GM23338 (cell line): ENCODE measurements around the gene LAS1L. TPM values are rescaled to one million over a fixed set of nuclear protein-coding genes. Genes with fewer than 3 reads are reported as not detected.

Source experiments
- ATAC-seq: fragments of 200-7000 bp; cut with Tn5 transposase; 3 replicates; pipeline ENCODE4 v1.9.1; 2020
- DNase-seq: peaks from one replicate; pipeline ENCODE4 v3.0.0-alpha.2; 2015; ENCODE audit warnings: low spot score
- H2AFZ ChIP-seq: fragments of 200-600 bp; sonication (generic); 2 replicates; pipeline ENCODE4 v1.8.0; 2016; ENCODE audit warnings: antibody characterized with exemption, mild to moderate bottlenecking, moderate library complexity
- H3F3A ChIP-seq: fragments of 200-600 bp; sonication (generic); replicated peaks from 2 replicates; pipeline ENCODE4 v1.8.0; 2017; ENCODE audit warnings: antibody characterized with exemption, mixed run types, low read depth
- H3K27ac ChIP-seq: fragments of 200-600 bp; sonication (generic); 2 replicates; pipeline ENCODE4 v1.6.1; 2016; ENCODE audit warnings: low read depth
- H3K27me3 ChIP-seq: fragments of 200-600 bp; sonication (generic); 2 replicates; pipeline ENCODE4 v1.8.0; 2016; ENCODE audit warnings: mild to moderate bottlenecking, mixed run types, moderate library complexity; ENCODE audit not compliant: insufficient read depth
- H3K36me3 ChIP-seq: fragments of 200-600 bp; sonication (generic); 2 replicates; pipeline ENCODE4 v1.8.0; 2016; ENCODE audit warnings: mild to moderate bottlenecking; ENCODE audit not compliant: insufficient read depth
- H3K4me1 ChIP-seq: fragments of 200-600 bp; sonication (generic); 2 replicates; pipeline ENCODE4 v1.8.0; 2016; ENCODE audit warnings: mild to moderate bottlenecking, moderate library complexity; ENCODE audit not compliant: insufficient read depth
- H3K4me2 ChIP-seq: fragments of 200-600 bp; sonication (generic); 2 replicates; pipeline ENCODE4 v1.7.1; 2017; ENCODE audit warnings: mixed run types
- H3K4me3 ChIP-seq: fragments of 200-600 bp; sonication (generic); 2 replicates; pipeline ENCODE4 v1.6.1; 2016; ENCODE audit warnings: mixed run types
- H3K79me2 ChIP-seq: fragments of 200-600 bp; sonication (generic); replicated peaks from 2 replicates; pipeline ENCODE4 v1.8.0; 2017; ENCODE audit warnings: mild to moderate bottlenecking; ENCODE audit not compliant: insufficient read depth
- H3K9me2 ChIP-seq: fragments of 200-600 bp; sonication (generic); 2 replicates; pipeline ENCODE4 v1.8.0; 2017; ENCODE audit not compliant: insufficient read depth
- H4K20me1 ChIP-seq: fragments of 200-600 bp; sonication (generic); replicated peaks from 2 replicates; pipeline ENCODE4 v1.8.0; 2017; ENCODE audit warnings: mild to moderate bottlenecking; ENCODE audit not compliant: insufficient read depth
- H3K27ac Mint-ChIP-seq: 2 replicates; pipeline ENCODE4 v1.8.0; 2020; ENCODE audit warnings: inconsistent platforms, mild to moderate bottlenecking, moderate library complexity, mixed read lengths
- H3K27me3 Mint-ChIP-seq: 3 replicates; pipeline ENCODE4 v1.8.0; 2022; ENCODE audit warnings: low read depth, mild to moderate bottlenecking, moderate library complexity, mixed read lengths, inconsistent platforms; ENCODE audit not compliant: insufficient read depth, poor library complexity
- H3K36me3 Mint-ChIP-seq: 3 replicates; pipeline ENCODE4 v1.8.0; 2021; ENCODE audit warnings: low read depth, mild to moderate bottlenecking, inconsistent platforms, moderate library complexity, mixed read lengths
- H3K4me1 Mint-ChIP-seq: 3 replicates; pipeline ENCODE4 v1.8.0; 2020; ENCODE audit warnings: mild to moderate bottlenecking, inconsistent platforms, mixed read lengths
- H3K4me3 Mint-ChIP-seq: 3 replicates; pipeline ENCODE4 v1.8.0; 2021; ENCODE audit warnings: moderate library complexity, mild to moderate bottlenecking, inconsistent platforms, mixed read lengths
- H3K9me3 Mint-ChIP-seq: 3 replicates; pipeline ENCODE4 v1.8.0; 2020; ENCODE audit warnings: moderate library complexity, mild to moderate bottlenecking, inconsistent platforms, mixed read lengths
- CREB1 ChIP-seq: fragments of 250-450 bp; sonication (Bioruptor Pico); IDR thresholded peaks from 2 replicates; pipeline ENCODE4 v1.5.0; 2020; ENCODE audit warnings: low read depth, mild to moderate bottlenecking, moderate library complexity
- EZH2 ChIP-seq: fragments of 200-600 bp; sonication (generic); IDR thresholded peaks from one replicate; pipeline ENCODE4 v1.8.0; 2017; ENCODE audit warnings: antibody characterized with exemption, mild to moderate bottlenecking, low read depth; ENCODE audit not compliant: unreplicated experiment
- EZH2phosphoT487 ChIP-seq: fragments of 200-600 bp; sonication (generic); IDR thresholded peaks from one replicate; pipeline ENCODE4 v1.8.1; 2018; ENCODE audit warnings: antibody characterized with exemption; ENCODE audit not compliant: unreplicated experiment
- JUNB ChIP-seq: IDR thresholded peaks from one replicate; pipeline ENCODE4 v1.6.1; 2016; ENCODE audit warnings: antibody characterized with exemption; ENCODE audit not compliant: unreplicated experiment
- NANOG ChIP-seq: IDR thresholded peaks from 2 replicates; pipeline ENCODE4 v1.6.1; 2016; ENCODE audit warnings: antibody characterized with exemption, borderline replicate concordance
- POLR2AphosphoS5 ChIP-seq: IDR thresholded peaks from 2 replicates; pipeline ENCODE4 v1.6.1; 2016; ENCODE audit warnings: antibody characterized with exemption, low read depth
- STAT1 ChIP-seq: IDR thresholded peaks from one replicate; pipeline ENCODE4 v1.6.1; 2016; ENCODE audit warnings: antibody characterized with exemption; ENCODE audit not compliant: unreplicated experiment
- ZNF114 ChIP-seq: fragments of 250-450 bp; sonication (Bioruptor Pico); IDR thresholded peaks from 2 replicates; pipeline ENCODE4 v1.5.0; 2020; ENCODE audit warnings: mild to moderate bottlenecking, moderate library complexity
- ZNF331 ChIP-seq: fragments of 250-450 bp; sonication (Bioruptor Pico); IDR thresholded peaks from 2 replicates; pipeline ENCODE4 v1.5.0; 2020; ENCODE audit warnings: low read depth, mild to moderate bottlenecking, moderate library complexity
- polyA plus RNA-seq: library from polyadenylated mRNA; unstranded; fragments of >200 nt; fragmentation: Nextera tagmentation; extraction: Ambion mirVana; gene quantifications from 2 replicates; pipeline ENCODE4 v1.2.1, GENCODE V29; 2016
- total RNA-seq: library from RNA; depleted of rRNA; stranded (reverse); fragments of >200 nt; shearing (Covaris generic); gene quantifications from 2 replicates; pipeline ENCODE4 v1.2.3, GENCODE V29; 2014
- TF ChIP-seq, protein P1 (sequence below): IDR thresholded peaks from 2 replicates; pipeline ENCODE4 v1.6.1; 2016; ENCODE audit warnings: antibody characterized with exemption
- TF ChIP-seq, protein P2 (sequence below), 2 experiments: fragments of 200-600 bp in 1 of 2; sonication (generic) in 1 of 2; conservative IDR thresholded peaks; 2 replicates each; pipeline versions ENCODE4 v1.5.1 to v1.6.1; 2016 to 2017; ENCODE audit warnings: antibody characterized with exemption in 2 of 2, low read depth in 2 of 2, mild to moderate bottlenecking in 2 of 2, moderate library complexity in 1 of 2
- TF ChIP-seq, protein P3 (sequence below): IDR thresholded peaks from one replicate; pipeline ENCODE4 v1.6.1; 2018; ENCODE audit warnings: antibody characterized with exemption; ENCODE audit not compliant: unreplicated experiment
- TF ChIP-seq, protein P4 (sequence below): fragments of 250-450 bp; sonication (Bioruptor Pico); IDR thresholded peaks from 2 replicates; pipeline ENCODE4 v1.5.0; 2020; ENCODE audit warnings: mild to moderate bottlenecking, moderate library complexity

LAS1L gene
- total and polyA plus RNA-seq, 2 experiments from 2014 or later = 46.5 to 64.4 TPM

DNA sequence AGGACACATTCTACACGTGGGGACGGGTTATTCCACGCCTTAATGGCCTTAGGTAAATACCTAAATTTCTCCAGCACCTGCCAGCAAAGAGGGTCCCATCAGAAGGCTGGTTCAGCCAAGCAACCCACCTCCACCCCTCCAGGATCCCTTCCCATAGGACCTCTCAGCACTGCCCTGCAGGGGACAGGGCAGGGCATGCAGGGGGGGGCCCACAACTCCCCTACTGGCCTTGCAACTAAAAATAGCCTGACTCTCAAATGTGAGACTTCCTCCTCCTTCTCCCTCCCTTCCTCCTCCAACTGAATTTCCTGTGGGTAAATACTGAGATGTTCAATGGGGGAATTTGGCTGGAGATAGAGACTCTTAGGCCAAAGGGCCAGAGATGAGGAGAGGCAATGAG, 6.3 kb downstream of the LAS1L start:
- no peaks in the 10 kb centered on the region for H3K9me2 ChIP-seq
- no peaks in the 10 kb centered on the region for H4K20me1 ChIP-seq
- DNase-seq (no peak), ATAC-seq (no peak)
- Mint-ChIP-seq H3K9me3 (no peaks in the 10 kb centered on the region), H3K4me1 (peaks cover 6% of the 10 kb centered on the region; the same call in 1 of the 3 replicates), H3K4me3 (no peak overlapping the region), H3K36me3 (peaks cover 56% of the 10 kb centered on the region), H3K27me3 (peaks cover 3% of the 10 kb centered on the region), H3K27ac (no peak overlapping the region)
- H3K79me2 ChIP-seq = peaks cover 13% of the 10 kb centered on the region
- H3K4me2 ChIP-seq = no peak overlapping the region
- no peak overlapping the region for H3K4me3 ChIP-seq
- no peaks in the 10 kb centered on the region for H3K27me3 ChIP-seq
- peaks cover 7% of the 10 kb centered on the region; the same call in 1 of the 2 replicates for H3K36me3 ChIP-seq
- no peaks in the 10 kb centered on the region for H3F3A ChIP-seq
- H2AFZ ChIP-seq = no peak overlapping the region
- H3K4me1 ChIP-seq = no peaks in the 10 kb centered on the region
- TF ChIP-seq ZNF114 (CRISPR knock-in tag) = no peak
- no peak for TF ChIP-seq ZNF331 (CRISPR knock-in tag)
- no peak for TF ChIP-seq POLR2AphosphoS5
- TF ChIP-seq, protein P1, sequence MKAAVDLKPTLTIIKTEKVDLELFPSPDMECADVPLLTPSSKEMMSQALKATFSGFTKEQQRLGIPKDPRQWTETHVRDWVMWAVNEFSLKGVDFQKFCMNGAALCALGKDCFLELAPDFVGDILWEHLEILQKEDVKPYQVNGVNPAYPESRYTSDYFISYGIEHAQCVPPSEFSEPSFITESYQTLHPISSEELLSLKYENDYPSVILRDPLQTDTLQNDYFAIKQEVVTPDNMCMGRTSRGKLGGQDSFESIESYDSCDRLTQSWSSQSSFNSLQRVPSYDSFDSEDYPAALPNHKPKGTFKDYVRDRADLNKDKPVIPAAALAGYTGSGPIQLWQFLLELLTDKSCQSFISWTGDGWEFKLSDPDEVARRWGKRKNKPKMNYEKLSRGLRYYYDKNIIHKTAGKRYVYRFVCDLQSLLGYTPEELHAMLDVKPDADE = no peak
- no peak for TF ChIP-seq NANOG
- TF ChIP-seq EZH2phosphoT487 = no peak
- TF ChIP-seq, protein P2, sequence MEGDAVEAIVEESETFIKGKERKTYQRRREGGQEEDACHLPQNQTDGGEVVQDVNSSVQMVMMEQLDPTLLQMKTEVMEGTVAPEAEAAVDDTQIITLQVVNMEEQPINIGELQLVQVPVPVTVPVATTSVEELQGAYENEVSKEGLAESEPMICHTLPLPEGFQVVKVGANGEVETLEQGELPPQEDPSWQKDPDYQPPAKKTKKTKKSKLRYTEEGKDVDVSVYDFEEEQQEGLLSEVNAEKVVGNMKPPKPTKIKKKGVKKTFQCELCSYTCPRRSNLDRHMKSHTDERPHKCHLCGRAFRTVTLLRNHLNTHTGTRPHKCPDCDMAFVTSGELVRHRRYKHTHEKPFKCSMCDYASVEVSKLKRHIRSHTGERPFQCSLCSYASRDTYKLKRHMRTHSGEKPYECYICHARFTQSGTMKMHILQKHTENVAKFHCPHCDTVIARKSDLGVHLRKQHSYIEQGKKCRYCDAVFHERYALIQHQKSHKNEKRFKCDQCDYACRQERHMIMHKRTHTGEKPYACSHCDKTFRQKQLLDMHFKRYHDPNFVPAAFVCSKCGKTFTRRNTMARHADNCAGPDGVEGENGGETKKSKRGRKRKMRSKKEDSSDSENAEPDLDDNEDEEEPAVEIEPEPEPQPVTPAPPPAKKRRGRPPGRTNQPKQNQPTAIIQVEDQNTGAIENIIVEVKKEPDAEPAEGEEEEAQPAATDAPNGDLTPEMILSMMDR (conservative IDR thresholded peaks at IDR 0.05; ENCODE audit: low read depth in 2 of 2) = no peak
- TF ChIP-seq, protein P3, sequence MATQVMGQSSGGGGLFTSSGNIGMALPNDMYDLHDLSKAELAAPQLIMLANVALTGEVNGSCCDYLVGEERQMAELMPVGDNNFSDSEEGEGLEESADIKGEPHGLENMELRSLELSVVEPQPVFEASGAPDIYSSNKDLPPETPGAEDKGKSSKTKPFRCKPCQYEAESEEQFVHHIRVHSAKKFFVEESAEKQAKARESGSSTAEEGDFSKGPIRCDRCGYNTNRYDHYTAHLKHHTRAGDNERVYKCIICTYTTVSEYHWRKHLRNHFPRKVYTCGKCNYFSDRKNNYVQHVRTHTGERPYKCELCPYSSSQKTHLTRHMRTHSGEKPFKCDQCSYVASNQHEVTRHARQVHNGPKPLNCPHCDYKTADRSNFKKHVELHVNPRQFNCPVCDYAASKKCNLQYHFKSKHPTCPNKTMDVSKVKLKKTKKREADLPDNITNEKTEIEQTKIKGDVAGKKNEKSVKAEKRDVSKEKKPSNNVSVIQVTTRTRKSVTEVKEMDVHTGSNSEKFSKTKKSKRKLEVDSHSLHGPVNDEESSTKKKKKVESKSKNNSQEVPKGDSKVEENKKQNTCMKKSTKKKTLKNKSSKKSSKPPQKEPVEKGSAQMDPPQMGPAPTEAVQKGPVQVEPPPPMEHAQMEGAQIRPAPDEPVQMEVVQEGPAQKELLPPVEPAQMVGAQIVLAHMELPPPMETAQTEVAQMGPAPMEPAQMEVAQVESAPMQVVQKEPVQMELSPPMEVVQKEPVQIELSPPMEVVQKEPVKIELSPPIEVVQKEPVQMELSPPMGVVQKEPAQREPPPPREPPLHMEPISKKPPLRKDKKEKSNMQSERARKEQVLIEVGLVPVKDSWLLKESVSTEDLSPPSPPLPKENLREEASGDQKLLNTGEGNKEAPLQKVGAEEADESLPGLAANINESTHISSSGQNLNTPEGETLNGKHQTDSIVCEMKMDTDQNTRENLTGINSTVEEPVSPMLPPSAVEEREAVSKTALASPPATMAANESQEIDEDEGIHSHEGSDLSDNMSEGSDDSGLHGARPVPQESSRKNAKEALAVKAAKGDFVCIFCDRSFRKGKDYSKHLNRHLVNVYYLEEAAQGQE = no peak
- TF ChIP-seq, protein P4, sequence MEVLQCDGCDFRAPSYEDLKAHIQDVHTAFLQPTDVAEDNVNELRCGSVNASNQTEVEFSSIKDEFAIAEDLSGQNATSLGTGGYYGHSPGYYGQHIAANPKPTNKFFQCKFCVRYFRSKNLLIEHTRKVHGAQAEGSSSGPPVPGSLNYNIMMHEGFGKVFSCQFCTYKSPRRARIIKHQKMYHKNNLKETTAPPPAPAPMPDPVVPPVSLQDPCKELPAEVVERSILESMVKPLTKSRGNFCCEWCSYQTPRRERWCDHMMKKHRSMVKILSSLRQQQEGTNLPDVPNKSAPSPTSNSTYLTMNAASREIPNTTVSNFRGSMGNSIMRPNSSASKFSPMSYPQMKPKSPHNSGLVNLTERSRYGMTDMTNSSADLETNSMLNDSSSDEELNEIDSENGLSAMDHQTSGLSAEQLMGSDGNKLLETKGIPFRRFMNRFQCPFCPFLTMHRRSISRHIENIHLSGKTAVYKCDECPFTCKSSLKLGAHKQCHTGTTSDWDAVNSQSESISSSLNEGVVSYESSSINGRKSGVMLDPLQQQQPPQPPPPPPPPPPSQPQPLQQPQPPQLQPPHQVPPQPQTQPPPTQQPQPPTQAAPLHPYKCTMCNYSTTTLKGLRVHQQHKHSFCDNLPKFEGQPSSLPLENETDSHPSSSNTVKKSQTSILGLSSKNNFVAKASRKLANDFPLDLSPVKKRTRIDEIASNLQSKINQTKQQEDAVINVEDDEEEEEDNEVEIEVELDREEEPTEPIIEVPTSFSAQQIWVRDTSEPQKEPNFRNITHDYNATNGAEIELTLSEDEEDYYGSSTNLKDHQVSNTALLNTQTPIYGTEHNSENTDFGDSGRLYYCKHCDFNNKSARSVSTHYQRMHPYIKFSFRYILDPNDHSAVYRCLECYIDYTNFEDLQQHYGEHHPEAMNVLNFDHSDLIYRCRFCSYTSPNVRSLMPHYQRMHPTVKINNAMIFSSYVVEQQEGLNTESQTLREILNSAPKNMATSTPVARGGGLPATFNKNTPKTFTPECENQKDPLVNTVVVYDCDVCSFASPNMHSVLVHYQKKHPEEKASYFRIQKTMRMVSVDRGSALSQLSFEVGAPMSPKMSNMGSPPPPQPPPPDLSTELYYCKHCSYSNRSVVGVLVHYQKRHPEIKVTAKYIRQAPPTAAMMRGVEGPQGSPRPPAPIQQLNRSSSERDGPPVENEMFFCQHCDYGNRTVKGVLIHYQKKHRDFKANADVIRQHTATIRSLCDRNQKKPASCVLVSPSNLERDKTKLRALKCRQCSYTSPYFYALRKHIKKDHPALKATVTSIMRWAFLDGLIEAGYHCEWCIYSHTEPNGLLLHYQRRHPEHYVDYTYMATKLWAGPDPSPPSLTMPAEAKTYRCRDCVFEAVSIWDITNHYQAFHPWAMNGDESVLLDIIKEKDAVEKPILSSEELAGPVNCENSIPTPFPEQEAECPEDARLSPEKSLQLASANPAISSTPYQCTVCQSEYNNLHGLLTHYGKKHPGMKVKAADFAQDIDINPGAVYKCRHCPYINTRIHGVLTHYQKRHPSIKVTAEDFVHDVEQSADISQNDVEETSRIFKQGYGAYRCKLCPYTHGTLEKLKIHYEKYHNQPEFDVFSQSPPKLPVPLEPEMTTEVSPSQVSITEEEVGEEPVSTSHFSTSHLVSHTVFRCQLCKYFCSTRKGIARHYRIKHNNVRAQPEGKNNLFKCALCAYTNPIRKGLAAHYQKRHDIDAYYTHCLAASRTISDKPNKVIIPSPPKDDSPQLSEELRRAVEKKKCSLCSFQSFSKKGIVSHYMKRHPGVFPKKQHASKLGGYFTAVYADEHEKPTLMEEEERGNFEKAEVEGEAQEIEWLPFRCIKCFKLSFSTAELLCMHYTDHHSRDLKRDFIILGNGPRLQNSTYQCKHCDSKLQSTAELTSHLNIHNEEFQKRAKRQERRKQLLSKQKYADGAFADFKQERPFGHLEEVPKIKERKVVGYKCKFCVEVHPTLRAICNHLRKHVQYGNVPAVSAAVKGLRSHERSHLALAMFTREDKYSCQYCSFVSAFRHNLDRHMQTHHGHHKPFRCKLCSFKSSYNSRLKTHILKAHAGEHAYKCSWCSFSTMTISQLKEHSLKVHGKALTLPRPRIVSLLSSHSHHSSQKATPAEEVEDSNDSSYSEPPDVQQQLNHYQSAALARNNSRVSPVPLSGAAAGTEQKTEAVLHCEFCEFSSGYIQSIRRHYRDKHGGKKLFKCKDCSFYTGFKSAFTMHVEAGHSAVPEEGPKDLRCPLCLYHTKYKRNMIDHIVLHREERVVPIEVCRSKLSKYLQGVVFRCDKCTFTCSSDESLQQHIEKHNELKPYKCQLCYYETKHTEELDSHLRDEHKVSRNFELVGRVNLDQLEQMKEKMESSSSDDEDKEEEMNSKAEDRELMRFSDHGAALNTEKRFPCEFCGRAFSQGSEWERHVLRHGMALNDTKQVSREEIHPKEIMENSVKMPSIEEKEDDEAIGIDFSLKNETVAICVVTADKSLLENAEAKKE (CRISPR knock-in tag) = no peak
- no peak for TF ChIP-seq EZH2
- no peak for TF ChIP-seq JUNB
- TF ChIP-seq CREB1 (CRISPR knock-in tag) = no peak
- no peak for TF ChIP-seq STAT1
- H3K27ac ChIP-seq = no peak overlapping the region
